ENCODE data around the gene IAPP.

GRCh38 chr12:21337959-21338744 lies 34.5 kb upstream of the IAPP start:
- no peak for TF ChIP-seq CTCF (IDR thresholded peaks at IDR 0.05 in 4 of 5, conservative IDR thresholded peaks at IDR 0.05 in 1 of 5)
- no peak for TF ChIP-seq POLR2A (IDR thresholded peaks at IDR 0.05)
